ENCODE results near the gene MPL.

MPL gene

DNA sequence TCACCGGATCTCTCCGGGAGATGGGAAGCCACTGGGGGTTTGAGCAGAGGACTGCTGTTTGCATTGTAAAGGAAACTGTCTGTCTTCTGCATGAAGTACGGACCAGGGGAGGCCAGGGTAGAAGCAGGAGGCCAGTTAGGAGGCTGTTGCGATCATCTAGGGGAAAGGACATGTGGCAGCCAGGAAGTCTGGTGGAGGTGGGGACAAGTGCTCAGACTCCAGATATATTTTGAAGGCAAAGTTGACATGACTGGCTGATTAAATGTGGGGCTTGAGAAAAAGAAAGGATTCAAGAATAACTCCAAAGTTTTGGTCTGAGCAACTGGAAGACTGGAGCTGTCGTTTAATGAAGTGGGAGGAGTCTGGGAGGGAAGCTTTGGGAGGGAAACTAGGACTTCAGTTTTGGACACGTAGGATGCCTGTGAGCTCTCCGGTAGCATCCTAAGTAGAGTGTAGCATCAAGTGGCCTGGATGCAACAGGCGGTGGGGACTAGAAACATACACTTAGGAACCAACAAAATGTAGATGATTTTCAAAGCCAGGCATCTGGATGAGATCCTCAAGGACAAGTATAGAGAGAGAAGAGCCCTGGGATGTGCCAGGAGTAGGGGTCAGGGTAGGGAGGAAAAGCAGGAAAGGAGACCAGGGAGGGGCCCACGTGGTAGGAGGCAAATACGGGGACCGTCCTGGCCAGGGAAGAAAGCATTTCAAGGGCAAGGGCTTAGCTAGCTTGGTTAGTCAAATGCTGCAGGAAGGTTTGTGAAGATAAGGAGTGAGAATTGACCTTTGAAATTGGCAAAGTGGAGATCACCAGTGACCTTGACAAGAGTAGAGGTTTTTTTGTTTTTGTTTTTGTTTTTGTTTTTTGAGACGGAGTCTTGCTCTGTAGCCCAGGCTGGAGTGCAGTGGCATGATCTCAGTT is 48.6 kb upstream of the MPL start:
- TF ChIP-seq ZNF70 (CRISPR knock-in tag; IDR thresholded peaks at IDR 0.05) (no peak), ARNTL (CRISPR knock-in tag; IDR thresholded peaks at IDR 0.05; ENCODE audit: borderline replicate concordance, low read depth) (no peak), GLIS3 (CRISPR knock-in tag; IDR thresholded peaks at IDR 0.05) (no peak), CSDC2 (CRISPR knock-in tag; IDR thresholded peaks at IDR 0.05) (no peak), BACH2 (CRISPR knock-in tag; IDR thresholded peaks at IDR 0.05; ENCODE audit: borderline replicate concordance) (no peak), TCF4 (CRISPR knock-in tag; IDR thresholded peaks at IDR 0.05; ENCODE audit: borderline replicate concordance) (no peak), OSR1 (CRISPR knock-in tag; IDR thresholded peaks at IDR 0.05) (no peak), ISL1 (CRISPR knock-in tag; IDR thresholded peaks at IDR 0.05) (no peak)
- TF ChIP-seq, protein P1, sequence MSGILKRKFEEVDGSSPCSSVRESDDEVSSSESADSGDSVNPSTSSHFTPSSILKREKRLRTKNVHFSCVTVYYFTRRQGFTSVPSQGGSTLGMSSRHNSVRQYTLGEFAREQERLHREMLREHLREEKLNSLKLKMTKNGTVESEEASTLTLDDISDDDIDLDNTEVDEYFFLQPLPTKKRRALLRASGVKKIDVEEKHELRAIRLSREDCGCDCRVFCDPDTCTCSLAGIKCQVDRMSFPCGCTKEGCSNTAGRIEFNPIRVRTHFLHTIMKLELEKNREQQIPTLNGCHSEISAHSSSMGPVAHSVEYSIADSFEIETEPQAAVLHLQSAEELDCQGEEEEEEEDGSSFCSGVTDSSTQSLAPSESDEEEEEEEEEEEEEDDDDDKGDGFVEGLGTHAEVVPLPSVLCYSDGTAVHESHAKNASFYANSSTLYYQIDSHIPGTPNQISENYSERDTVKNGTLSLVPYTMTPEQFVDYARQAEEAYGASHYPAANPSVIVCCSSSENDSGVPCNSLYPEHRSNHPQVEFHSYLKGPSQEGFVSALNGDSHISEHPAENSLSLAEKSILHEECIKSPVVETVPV (CRISPR knock-in tag; IDR thresholded peaks at IDR 0.05) = no peak
- TF ChIP-seq, protein P2, sequence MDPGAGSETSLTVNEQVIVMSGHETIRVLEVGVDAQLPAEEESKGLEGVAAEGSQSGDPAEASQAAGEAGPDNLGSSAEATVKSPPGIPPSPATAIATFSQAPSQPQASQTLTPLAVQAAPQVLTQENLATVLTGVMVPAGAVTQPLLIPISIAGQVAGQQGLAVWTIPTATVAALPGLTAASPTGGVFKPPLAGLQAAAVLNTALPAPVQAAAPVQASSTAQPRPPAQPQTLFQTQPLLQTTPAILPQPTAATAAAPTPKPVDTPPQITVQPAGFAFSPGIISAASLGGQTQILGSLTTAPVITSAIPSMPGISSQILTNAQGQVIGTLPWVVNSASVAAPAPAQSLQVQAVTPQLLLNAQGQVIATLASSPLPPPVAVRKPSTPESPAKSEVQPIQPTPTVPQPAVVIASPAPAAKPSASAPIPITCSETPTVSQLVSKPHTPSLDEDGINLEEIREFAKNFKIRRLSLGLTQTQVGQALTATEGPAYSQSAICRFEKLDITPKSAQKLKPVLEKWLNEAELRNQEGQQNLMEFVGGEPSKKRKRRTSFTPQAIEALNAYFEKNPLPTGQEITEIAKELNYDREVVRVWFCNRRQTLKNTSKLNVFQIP (CRISPR knock-in tag; IDR thresholded peaks at IDR 0.05; ENCODE audit: borderline replicate concordance, low read depth) = no peak
- ATAC-seq = no peak

DNA sequence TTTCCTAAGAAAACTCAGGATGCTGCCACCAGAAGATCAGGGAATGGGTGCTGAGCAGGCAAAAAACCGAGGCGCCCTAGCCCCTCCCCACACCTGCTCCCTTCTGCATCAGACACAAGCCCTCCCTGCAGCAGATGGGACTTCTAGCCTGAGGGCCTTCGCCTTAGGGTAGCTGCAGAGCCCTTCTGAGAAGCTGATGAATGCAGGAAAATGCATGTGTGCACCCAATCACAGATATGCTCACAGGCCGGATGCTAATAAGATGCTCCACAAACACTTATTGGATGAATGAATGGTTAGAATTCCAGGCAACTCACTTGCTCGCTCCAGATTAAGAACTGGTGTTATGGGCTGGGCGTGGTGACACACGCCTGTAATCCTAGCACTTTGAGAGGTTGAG is 45.4 kb upstream of the MPL start:
- TF ChIP-seq RARB (CRISPR knock-in tag; IDR thresholded peaks at IDR 0.05) (no peak), GLIS3 (CRISPR knock-in tag; IDR thresholded peaks at IDR 0.05) (no peak), ZC3H10 (CRISPR knock-in tag; IDR thresholded peaks at IDR 0.05) (no peak), TOX (CRISPR knock-in tag; IDR thresholded peaks at IDR 0.05; ENCODE audit: borderline replicate concordance) (no peak), OSR1 (CRISPR knock-in tag; IDR thresholded peaks at IDR 0.05) (no peak), BACH2 (CRISPR knock-in tag; IDR thresholded peaks at IDR 0.05; ENCODE audit: borderline replicate concordance) (no peak), SNAI2 (CRISPR knock-in tag; IDR thresholded peaks at IDR 0.05) (no peak), ZFP3 (CRISPR knock-in tag; IDR thresholded peaks at IDR 0.05) (no peak), ISL1 (CRISPR knock-in tag; IDR thresholded peaks at IDR 0.05) (no peak)
- TF ChIP-seq, protein P3, sequence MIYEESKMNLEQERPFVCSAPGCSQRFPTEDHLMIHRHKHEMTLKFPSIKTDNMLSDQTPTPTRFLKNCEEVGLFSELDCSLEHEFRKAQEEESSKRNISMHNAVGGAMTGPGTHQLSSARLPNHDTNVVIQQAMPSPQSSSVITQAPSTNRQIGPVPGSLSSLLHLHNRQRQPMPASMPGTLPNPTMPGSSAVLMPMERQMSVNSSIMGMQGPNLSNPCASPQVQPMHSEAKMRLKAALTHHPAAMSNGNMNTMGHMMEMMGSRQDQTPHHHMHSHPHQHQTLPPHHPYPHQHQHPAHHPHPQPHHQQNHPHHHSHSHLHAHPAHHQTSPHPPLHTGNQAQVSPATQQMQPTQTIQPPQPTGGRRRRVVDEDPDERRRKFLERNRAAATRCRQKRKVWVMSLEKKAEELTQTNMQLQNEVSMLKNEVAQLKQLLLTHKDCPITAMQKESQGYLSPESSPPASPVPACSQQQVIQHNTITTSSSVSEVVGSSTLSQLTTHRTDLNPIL (CRISPR knock-in tag; IDR thresholded peaks at IDR 0.05; ENCODE audit: low read depth) = no peak
- TF ChIP-seq, protein P2 (CRISPR knock-in tag; IDR thresholded peaks at IDR 0.05; ENCODE audit: borderline replicate concordance, low read depth) = no peak
- TF ChIP-seq, protein P1 (CRISPR knock-in tag; IDR thresholded peaks at IDR 0.05) = no peak
- TF ChIP-seq, protein P4, sequence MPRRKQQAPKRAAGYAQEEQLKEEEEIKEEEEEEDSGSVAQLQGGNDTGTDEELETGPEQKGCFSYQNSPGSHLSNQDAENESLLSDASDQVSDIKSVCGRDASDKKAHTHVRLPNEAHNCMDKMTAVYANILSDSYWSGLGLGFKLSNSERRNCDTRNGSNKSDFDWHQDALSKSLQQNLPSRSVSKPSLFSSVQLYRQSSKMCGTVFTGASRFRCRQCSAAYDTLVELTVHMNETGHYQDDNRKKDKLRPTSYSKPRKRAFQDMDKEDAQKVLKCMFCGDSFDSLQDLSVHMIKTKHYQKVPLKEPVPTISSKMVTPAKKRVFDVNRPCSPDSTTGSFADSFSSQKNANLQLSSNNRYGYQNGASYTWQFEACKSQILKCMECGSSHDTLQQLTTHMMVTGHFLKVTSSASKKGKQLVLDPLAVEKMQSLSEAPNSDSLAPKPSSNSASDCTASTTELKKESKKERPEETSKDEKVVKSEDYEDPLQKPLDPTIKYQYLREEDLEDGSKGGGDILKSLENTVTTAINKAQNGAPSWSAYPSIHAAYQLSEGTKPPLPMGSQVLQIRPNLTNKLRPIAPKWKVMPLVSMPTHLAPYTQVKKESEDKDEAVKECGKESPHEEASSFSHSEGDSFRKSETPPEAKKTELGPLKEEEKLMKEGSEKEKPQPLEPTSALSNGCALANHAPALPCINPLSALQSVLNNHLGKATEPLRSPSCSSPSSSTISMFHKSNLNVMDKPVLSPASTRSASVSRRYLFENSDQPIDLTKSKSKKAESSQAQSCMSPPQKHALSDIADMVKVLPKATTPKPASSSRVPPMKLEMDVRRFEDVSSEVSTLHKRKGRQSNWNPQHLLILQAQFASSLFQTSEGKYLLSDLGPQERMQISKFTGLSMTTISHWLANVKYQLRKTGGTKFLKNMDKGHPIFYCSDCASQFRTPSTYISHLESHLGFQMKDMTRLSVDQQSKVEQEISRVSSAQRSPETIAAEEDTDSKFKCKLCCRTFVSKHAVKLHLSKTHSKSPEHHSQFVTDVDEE (CRISPR knock-in tag; IDR thresholded peaks at IDR 0.05) = no peak

DNA sequence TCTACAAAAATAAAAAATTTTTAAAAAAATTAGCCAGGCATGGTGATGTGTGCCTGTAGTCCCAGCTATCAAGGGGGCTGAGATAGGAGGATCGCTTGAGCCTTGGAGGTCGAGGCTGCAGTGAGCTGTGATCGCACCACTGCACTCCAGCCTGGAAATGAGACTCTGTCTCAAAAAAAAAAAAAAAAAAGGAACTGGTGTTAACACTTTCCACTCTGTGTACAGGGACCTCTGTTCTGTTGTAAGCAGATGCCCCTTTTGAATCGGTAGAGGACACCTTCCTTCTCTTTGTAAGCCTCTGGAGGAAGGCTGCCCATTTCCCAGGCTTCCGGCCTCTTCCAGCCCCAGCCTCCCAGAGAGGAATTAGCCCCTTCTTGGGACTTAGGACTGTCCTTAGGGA is 44.9 kb upstream of the MPL start:
- no peak for ATAC-seq
- TF ChIP-seq ESRRG (CRISPR knock-in tag; IDR thresholded peaks at IDR 0.05) (no peak), CSDC2 (CRISPR knock-in tag; IDR thresholded peaks at IDR 0.05) (no peak), ARNTL (CRISPR knock-in tag; IDR thresholded peaks at IDR 0.05; ENCODE audit: borderline replicate concordance, low read depth) (no peak), ISL1 (CRISPR knock-in tag; IDR thresholded peaks at IDR 0.05) (no peak)
- TF ChIP-seq, protein P1 (CRISPR knock-in tag; IDR thresholded peaks at IDR 0.05) = no peak
- TF ChIP-seq, protein P4 (CRISPR knock-in tag; IDR thresholded peaks at IDR 0.05) = no peak

More for the DNA sequence above, 45.4 kb upstream of the MPL start:
- no peak for ATAC-seq

Data from SK-N-SH treated with all-trans-retinoic acid at 6 μM for 48 hours (cell line).